H9 (cell line): Measurements from ENCODE around the gene HEPHL1. TPM values are rescaled to one million over a fixed set of nuclear protein-coding genes. Genes with fewer than 3 reads are reported as not detected.

ENCODE experiments used
- DNase-seq: peaks from one replicate; pipeline ENCODE4 v3.0.0-alpha.2; 2017
- H2AFZ ChIP-seq: one replicate; pipeline ENCODE4 v1.6.1; 2013; ENCODE audit warnings: mild to moderate bottlenecking, low read length, control low read depth, moderate library complexity
- H2AK5ac ChIP-seq: 2 replicates; pipeline ENCODE4 v1.6.1; 2013; ENCODE audit warnings: low read length, control low read depth, mixed read lengths; ENCODE audit not compliant: insufficient read length
- H2BK120ac ChIP-seq: one replicate; pipeline ENCODE4 v1.6.1; 2013; ENCODE audit warnings: low read depth, mild to moderate bottlenecking, low read length, control low read depth, inconsistent platforms; ENCODE audit not compliant: poor library complexity, severe bottlenecking
- H2BK12ac ChIP-seq: 2 replicates; pipeline ENCODE4 v1.6.1; 2013; ENCODE audit warnings: low read length, control low read depth, mixed read lengths, low read depth; ENCODE audit not compliant: insufficient read length
- H2BK15ac ChIP-seq: 2 replicates; pipeline ENCODE4 v1.6.1; 2013; ENCODE audit warnings: low read depth, low read length, control low read depth
- H2BK20ac ChIP-seq: one replicate; pipeline ENCODE4 v1.6.1; 2013; ENCODE audit warnings: low read depth, mild to moderate bottlenecking, low read length, control low read depth, inconsistent platforms; ENCODE audit not compliant: poor library complexity, severe bottlenecking
- H2BK5ac ChIP-seq: 2 replicates; pipeline ENCODE4 v1.6.1; 2013; ENCODE audit warnings: low read length, control low read depth, mixed read lengths; ENCODE audit not compliant: insufficient read length
- H3K14ac ChIP-seq: 2 replicates; pipeline ENCODE4 v1.6.1; 2013; ENCODE audit warnings: low read length, control low read depth; ENCODE audit not compliant: insufficient read depth
- H3K18ac ChIP-seq: 2 replicates; pipeline ENCODE4 v1.6.1; 2013; ENCODE audit warnings: low read depth, mild to moderate bottlenecking, mixed read lengths, low read length, control low read depth; ENCODE audit not compliant: insufficient read length
- H3K23ac ChIP-seq: 2 replicates; pipeline ENCODE4 v1.6.1; 2013; ENCODE audit warnings: low read length, control low read depth, mixed read lengths, low read depth; ENCODE audit not compliant: insufficient read length
- H3K23me2 ChIP-seq: 2 replicates; pipeline ENCODE4 v1.6.1; 2013; ENCODE audit warnings: low read depth, mild to moderate bottlenecking, mixed read lengths, low read length, control low read depth; ENCODE audit not compliant: insufficient read length, poor library complexity, severe bottlenecking
- H3K27ac ChIP-seq: 2 replicates; pipeline ENCODE4 v1.5.1; 2013; ENCODE audit warnings: low read length, control low read depth, mixed read lengths, low read depth; ENCODE audit not compliant: insufficient read length
- H3K27me3 ChIP-seq: 2 replicates; pipeline ENCODE4 v1.6.1; 2013; ENCODE audit warnings: low read length, control low read depth, inconsistent platforms; ENCODE audit not compliant: insufficient read depth
- H3K4ac ChIP-seq: 2 replicates; pipeline ENCODE4 v1.6.1; 2013; ENCODE audit warnings: low read depth, mild to moderate bottlenecking, control low read depth, inconsistent platforms, low read length, moderate library complexity
- H3K4me1 ChIP-seq: 2 replicates; pipeline ENCODE4 v1.6.1; 2013; ENCODE audit warnings: low read length, control low read depth, inconsistent platforms; ENCODE audit not compliant: insufficient read depth
- H3K4me2 ChIP-seq: 2 replicates; pipeline ENCODE4 v1.6.1; 2013; ENCODE audit warnings: low read length, control low read depth, mixed read lengths; ENCODE audit not compliant: insufficient read length, insufficient read depth
- H3K56ac ChIP-seq: 2 replicates; pipeline ENCODE4 v1.6.1; 2013; ENCODE audit warnings: low read depth, mild to moderate bottlenecking, mixed read lengths, low read length, control low read depth; ENCODE audit not compliant: insufficient read length
- H3K79me1 ChIP-seq: 2 replicates; pipeline ENCODE4 v1.6.1; 2013; ENCODE audit warnings: low read depth, mild to moderate bottlenecking, moderate library complexity, low read length, control low read depth, inconsistent platforms; ENCODE audit not compliant: insufficient read depth, poor library complexity, severe bottlenecking
- H3K79me2 ChIP-seq: 2 replicates; pipeline ENCODE4 v1.6.1; 2013; ENCODE audit warnings: low read length, control low read depth, inconsistent platforms; ENCODE audit not compliant: insufficient read depth
- H3K9ac ChIP-seq: 2 replicates; pipeline ENCODE4 v1.6.1; 2013; ENCODE audit warnings: low read length, control low read depth, mixed read lengths; ENCODE audit not compliant: insufficient read length; ENCODE audit errors: extremely low read depth
- H3K9me3 ChIP-seq: one replicate; pipeline ENCODE4 v1.6.1; 2013; ENCODE audit warnings: low read depth, low read length, inconsistent platforms; ENCODE audit not compliant: control insufficient read depth
- H3T11ph ChIP-seq: one replicate; pipeline ENCODE4 v1.6.1; 2013; ENCODE audit warnings: mild to moderate bottlenecking, low read length, control low read depth, inconsistent platforms
- H4K20me1 ChIP-seq: one replicate; pipeline ENCODE4 v1.6.1; 2013; ENCODE audit not compliant: control insufficient read depth, insufficient read length, insufficient read depth
- H4K5ac ChIP-seq: 2 replicates; pipeline ENCODE4 v1.6.1; 2013; ENCODE audit warnings: low read depth, mild to moderate bottlenecking, mixed read lengths, low read length, control low read depth; ENCODE audit not compliant: insufficient read length
- H4K8ac ChIP-seq: replicated peaks from 2 replicates; pipeline ENCODE4 v1.6.1; 2013; ENCODE audit warnings: low read length, control low read depth, mixed read lengths, low read depth; ENCODE audit not compliant: insufficient read length
- H4K91ac ChIP-seq: 2 replicates; pipeline ENCODE4 v1.6.1; 2013; ENCODE audit warnings: low read depth, mild to moderate bottlenecking, moderate library complexity, mixed read lengths, low read length, control low read depth; ENCODE audit not compliant: insufficient read length
- H3K27ac Mint-ChIP-seq, 3 experiments: 2 replicates in 2 of 3; 3 replicates in 1 of 3; pipeline ENCODE4 v1.8.0; 2020 to 2021; ENCODE audit warnings: mixed read lengths in 3 of 3, mild to moderate bottlenecking in 1 of 3, moderate library complexity in 1 of 3
- H3K27me3 Mint-ChIP-seq: 2 replicates; pipeline ENCODE4 v1.8.0; 2021; ENCODE audit warnings: low read depth, mild to moderate bottlenecking, moderate library complexity, mixed read lengths
- H3K36me3 Mint-ChIP-seq, 3 experiments: 2 replicates in 2 of 3; 3 replicates in 1 of 3; pipeline ENCODE4 v1.8.0; 2020 to 2021; ENCODE audit warnings: low read depth in 3 of 3, mixed read lengths in 3 of 3; ENCODE audit not compliant: insufficient read depth in 1 of 3
- H3K4me1 Mint-ChIP-seq, 2 experiments: 2 replicates each; pipeline ENCODE4 v1.8.0; 2020; ENCODE audit warnings: mixed read lengths in 2 of 2
- H3K4me3 Mint-ChIP-seq, 2 experiments: 2 replicates in 1 of 2; 3 replicates in 1 of 2; pipeline ENCODE4 v1.8.0; 2020 to 2021; ENCODE audit warnings: mild to moderate bottlenecking in 2 of 2, mixed read lengths in 2 of 2, moderate library complexity in 1 of 2
- H3K9me3 Mint-ChIP-seq, 2 experiments: 2 replicates in 1 of 2; 3 replicates in 1 of 2; pipeline ENCODE4 v1.8.0; 2020; ENCODE audit warnings: mild to moderate bottlenecking in 2 of 2, mixed read lengths in 2 of 2, moderate library complexity in 1 of 2
- WGBS: extraction: QIAGEN DNeasy Blood & Tissue Kit; methylation state at CpG from one replicate; pipeline ENCODE4 v1.1.7; 2013; ENCODE audit warnings: missing lambda C conversion rate, low lambda C conversion rate, mixed read lengths; ENCODE audit not compliant: insufficient read length; ENCODE audit errors: extremely low coverage; 5-methylcytosine and 5-hydroxymethylcytosine counted together
- total RNA-seq: library from RNA; stranded (reverse); gene quantifications from 2 replicates; pipeline ENCODE4 v1.2.1, GENCODE V29; 2021
- TF ChIP-seq, protein P1 (sequence below): fragments of 200-600 bp; sonication (generic); conservative IDR thresholded peaks from 3 replicates; pipeline ENCODE4 v1.8.0; 2021; ENCODE audit warnings: antibody characterized with exemption, mild to moderate bottlenecking

The HEPHL1 gene
- total RNA-seq, 1 experiment from 2014 or later: not detected

DNA sequence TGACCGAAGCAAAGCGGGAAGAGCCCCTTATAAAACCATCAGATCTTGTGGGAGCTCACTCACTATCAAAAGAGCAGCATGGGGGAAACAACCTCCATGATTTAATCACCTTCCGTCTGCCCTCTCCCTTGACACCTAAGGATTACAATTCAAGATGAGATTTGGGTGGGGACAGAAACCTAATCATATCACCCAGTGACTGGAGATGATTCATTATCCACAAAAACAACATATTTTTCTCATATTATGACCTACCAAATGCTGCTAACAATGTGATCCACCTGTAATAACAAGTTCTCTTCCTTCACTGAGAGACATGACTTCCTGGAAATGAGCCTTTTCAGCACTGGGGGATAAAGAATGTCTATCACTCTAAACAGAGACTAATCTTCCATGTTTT, 23.4 kb upstream of the HEPHL1 start:
- no peaks in the 10 kb centered on the region for H3K23me2 ChIP-seq
- H3K9me3 Mint-ChIP-seq: peaks cover 13 to 14% of the 10 kb centered on the region in 2 experiments
- H3K9ac ChIP-seq: no peak overlapping the region
- no peak overlapping the region for H3K14ac ChIP-seq
- no peak overlapping the region for H3K23ac ChIP-seq
- H3K27ac ChIP-seq: no peak overlapping the region
- no peaks in the 10 kb centered on the region for H3K27me3 ChIP-seq
- H4K20me1 ChIP-seq: no peaks in the 10 kb centered on the region
- H3K4ac ChIP-seq: no peak overlapping the region
- DNase-seq: no peak
- H3K4me3 Mint-ChIP-seq: no peak overlapping the region
- H2BK15ac ChIP-seq: no peak overlapping the region
- H4K91ac ChIP-seq: no peak overlapping the region
- H3K4me2 ChIP-seq: no peak overlapping the region
- H3K4me1 ChIP-seq: no peaks in the 10 kb centered on the region
- H2BK12ac ChIP-seq: no peak overlapping the region
- no peaks in the 10 kb centered on the region for H3K4me1 Mint-ChIP-seq
- no peak overlapping the region for H4K5ac ChIP-seq
- no peak overlapping the region for H3T11ph ChIP-seq
- no peak overlapping the region for H4K8ac ChIP-seq
- no peak overlapping the region for H3K56ac ChIP-seq
- no peaks in the 10 kb centered on the region for H3K9me3 ChIP-seq
- H2AK5ac ChIP-seq: no peak overlapping the region
- WGBS: no CpG with 5 or more reads among the region's 3 CpGs
- no peaks in the 10 kb centered on the region for H3K27me3 Mint-ChIP-seq
- H3K79me1 ChIP-seq: no peaks in the 10 kb centered on the region
- no peak overlapping the region for H3K27ac Mint-ChIP-seq
- H3K18ac ChIP-seq: no peak overlapping the region
- no peak overlapping the region for H2BK5ac ChIP-seq
- H3K79me2 ChIP-seq: no peaks in the 10 kb centered on the region
- H2BK20ac ChIP-seq: no peak overlapping the region
- no peak overlapping the region for H2AFZ ChIP-seq
- TF ChIP-seq, protein P1, sequence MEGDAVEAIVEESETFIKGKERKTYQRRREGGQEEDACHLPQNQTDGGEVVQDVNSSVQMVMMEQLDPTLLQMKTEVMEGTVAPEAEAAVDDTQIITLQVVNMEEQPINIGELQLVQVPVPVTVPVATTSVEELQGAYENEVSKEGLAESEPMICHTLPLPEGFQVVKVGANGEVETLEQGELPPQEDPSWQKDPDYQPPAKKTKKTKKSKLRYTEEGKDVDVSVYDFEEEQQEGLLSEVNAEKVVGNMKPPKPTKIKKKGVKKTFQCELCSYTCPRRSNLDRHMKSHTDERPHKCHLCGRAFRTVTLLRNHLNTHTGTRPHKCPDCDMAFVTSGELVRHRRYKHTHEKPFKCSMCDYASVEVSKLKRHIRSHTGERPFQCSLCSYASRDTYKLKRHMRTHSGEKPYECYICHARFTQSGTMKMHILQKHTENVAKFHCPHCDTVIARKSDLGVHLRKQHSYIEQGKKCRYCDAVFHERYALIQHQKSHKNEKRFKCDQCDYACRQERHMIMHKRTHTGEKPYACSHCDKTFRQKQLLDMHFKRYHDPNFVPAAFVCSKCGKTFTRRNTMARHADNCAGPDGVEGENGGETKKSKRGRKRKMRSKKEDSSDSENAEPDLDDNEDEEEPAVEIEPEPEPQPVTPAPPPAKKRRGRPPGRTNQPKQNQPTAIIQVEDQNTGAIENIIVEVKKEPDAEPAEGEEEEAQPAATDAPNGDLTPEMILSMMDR: no peak
- peaks cover 0 to 11% (median 0%) of the 10 kb centered on the region in 3 experiments; a peak in 5 of 7 replicates for H3K36me3 Mint-ChIP-seq
- no peak overlapping the region for H2BK120ac ChIP-seq
